NT2/D1 (cell line): ENCODE data around the gene FBXL7.

Source experiments
- SUZ12 ChIP-seq: IDR thresholded peaks from 2 replicates; pipeline ENCODE4 v1.6.1; 2011; ENCODE audit not compliant: insufficient read length, insufficient read depth; ENCODE audit errors: extremely low read depth
- YY1 ChIP-seq: IDR thresholded peaks from 2 replicates; pipeline ENCODE4 v1.6.1; 2011; ENCODE audit not compliant: insufficient read length, insufficient read depth

DNA sequence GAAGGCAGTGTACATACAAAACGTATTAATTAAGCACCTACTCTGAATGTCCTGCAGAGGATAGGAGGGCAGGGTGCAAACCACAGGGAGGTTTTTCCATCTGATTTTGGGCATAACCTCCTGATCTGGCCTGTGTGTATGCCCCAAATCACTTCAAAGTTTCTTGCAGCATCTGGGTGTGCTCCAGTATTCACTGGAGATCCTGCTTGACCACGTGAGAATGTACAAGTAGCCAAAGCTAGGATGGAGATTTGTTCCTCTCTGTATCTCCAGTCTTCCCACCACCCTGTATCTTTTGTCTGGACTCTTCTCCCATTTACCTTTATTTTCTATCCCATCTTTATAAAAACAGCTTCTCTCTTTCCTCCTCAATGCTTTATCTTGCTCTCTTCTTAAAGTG is 207.7 kb downstream of the FBXL7 start:
- no peak for TF ChIP-seq SUZ12
- no peak for TF ChIP-seq YY1
